ENCODE measurements around the gene SPECC1L. TPM values are rescaled to one million over a fixed set of nuclear protein-coding genes. Genes with fewer than 3 reads are reported as not detected.
"Not testable (repeated sequence)": the region's sequence is repeated elsewhere in the genome, so short reads cannot be mapped to it uniquely, and the experiment has no call there.

The SPECC1L gene
- total RNA-seq, 1 experiment from 2014 or later = 52.2 TPM

- BruUV-seq (replicated peaks) = no TSS peak
- no peak overlapping the region for H3K4me3 Mint-ChIP-seq (ENCODE audit: low read depth, unreplicated experiment)
- H3K9me3 Mint-ChIP-seq (ENCODE audit: low read depth, unreplicated experiment) = no peaks in the 10 kb centered on the region
- H3K27ac Mint-ChIP-seq (ENCODE audit: unreplicated experiment) = no peak overlapping the region
- H3K36me3 Mint-ChIP-seq (ENCODE audit: insufficient read depth, unreplicated experiment) = no peaks in the 10 kb centered on the region
- no peak for DNase-seq
- CTCF ChIA-PET = interaction anchor here (0.6 kb wide), 1 partner anchor 36 kb away, joined by 3 read pairs; no protein-coding TSS in a partner anchor
- no peak for TF ChIP-seq CTCF (IDR thresholded peaks at IDR 0.05; ENCODE audit: unreplicated experiment)
- no peaks in the 10 kb centered on the region for H3K4me1 Mint-ChIP-seq (ENCODE audit: low read depth, unreplicated experiment)
- intact Hi-C loops (cut with micrococcal nuclease; ENCODE audit: unreplicated experiment) = no loop called here
- H3K27me3 Mint-ChIP-seq (ENCODE audit: unreplicated experiment) = no peaks in the 10 kb centered on the region
Measured at GRCh38 chr22:24236656-24237055, 34.0 kb upstream of the SPECC1L start.

- H3K4me3 Mint-ChIP-seq (ENCODE audit: low read depth, unreplicated experiment); intact Hi-C loops (cut with micrococcal nuclease; ENCODE audit: unreplicated experiment); BruUV-seq (replicated peaks); H3K36me3 Mint-ChIP-seq (ENCODE audit: insufficient read depth, unreplicated experiment); H3K27ac Mint-ChIP-seq (ENCODE audit: unreplicated experiment); H3K9me3 Mint-ChIP-seq (ENCODE audit: low read depth, unreplicated experiment); H3K4me1 Mint-ChIP-seq (ENCODE audit: low read depth, unreplicated experiment); H3K27me3 Mint-ChIP-seq (ENCODE audit: unreplicated experiment); DNase-seq: not testable (repeated sequence)
- CTCF ChIA-PET = interaction anchor here (0.7 kb wide), 1 partner anchor 162 kb away, joined by 3 read pairs; no protein-coding TSS in a partner anchor
Measured at GRCh38 chr22:24238101-24238694, 32.4 kb upstream of the SPECC1L start.

- CTCF ChIA-PET = interaction anchor here (1.1 kb wide), 1 partner anchor 51 kb away, joined by 4 read pairs; no protein-coding TSS in a partner anchor
- Mint-ChIP-seq H3K4me3 (ENCODE audit: low read depth, unreplicated experiment) (no peak overlapping the region), H3K4me1 (ENCODE audit: low read depth, unreplicated experiment) (peaks cover 21% of the 10 kb centered on the region), H3K9me3 (ENCODE audit: low read depth, unreplicated experiment) (no peaks in the 10 kb centered on the region), H3K27me3 (ENCODE audit: unreplicated experiment) (no peaks in the 10 kb centered on the region), H3K36me3 (ENCODE audit: insufficient read depth, unreplicated experiment) (no peaks in the 10 kb centered on the region), H3K27ac (ENCODE audit: unreplicated experiment) (no peak overlapping the region)
- no TSS peak for BruUV-seq (replicated peaks)
- no peak for TF ChIP-seq CTCF (IDR thresholded peaks at IDR 0.05; ENCODE audit: unreplicated experiment)
- DNase-seq = no peak
- intact Hi-C loops (cut with micrococcal nuclease; ENCODE audit: unreplicated experiment) = no loop called here
Measured at GRCh38 chr22:24240381-24240780, 30.2 kb upstream of the SPECC1L start.

GRCh38 chr22:24240985-24241692 lies 29.5 kb upstream of the SPECC1L start:
- H3K27ac Mint-ChIP-seq (ENCODE audit: unreplicated experiment); H3K27me3 Mint-ChIP-seq (ENCODE audit: unreplicated experiment); intact Hi-C loops (cut with micrococcal nuclease; ENCODE audit: unreplicated experiment); H3K36me3 Mint-ChIP-seq (ENCODE audit: insufficient read depth, unreplicated experiment); H3K4me3 Mint-ChIP-seq (ENCODE audit: low read depth, unreplicated experiment); H3K9me3 Mint-ChIP-seq (ENCODE audit: low read depth, unreplicated experiment); DNase-seq; BruUV-seq (replicated peaks): not testable (repeated sequence)
- CTCF ChIA-PET = interaction anchor here (1.1 kb wide), 1 partner anchor 52 kb away, joined by 4 read pairs; no protein-coding TSS in a partner anchor
- peaks cover 21% of the 10 kb centered on the region for H3K4me1 Mint-ChIP-seq (ENCODE audit: low read depth, unreplicated experiment)

GRCh38 chr22:24243417-24243816 lies 27.2 kb upstream of the SPECC1L start:
- CTCF ChIA-PET; H3K27ac Mint-ChIP-seq (ENCODE audit: unreplicated experiment); H3K4me3 Mint-ChIP-seq (ENCODE audit: low read depth, unreplicated experiment); H3K9me3 Mint-ChIP-seq (ENCODE audit: low read depth, unreplicated experiment); DNase-seq; H3K27me3 Mint-ChIP-seq (ENCODE audit: unreplicated experiment); H3K36me3 Mint-ChIP-seq (ENCODE audit: insufficient read depth, unreplicated experiment); intact Hi-C loops (cut with micrococcal nuclease; ENCODE audit: unreplicated experiment); BruUV-seq (replicated peaks): not testable (repeated sequence)
- H3K4me1 Mint-ChIP-seq (ENCODE audit: low read depth, unreplicated experiment) = peaks cover 21% of the 10 kb centered on the region

All from Calu3 (cell line).